MM.1S (cell line): ENCODE results near the gene ZNF774.

Experiments
- DNase-seq: peaks from one replicate; pipeline ENCODE4 v3.0.0-alpha.2; 2015
- H2AFZ ChIP-seq: fragments of 300-600 bp; sonication (generic); 2 replicates; pipeline ENCODE4 v1.6.0; 2016; ENCODE audit warnings: antibody characterized with exemption, low read length
- H3F3A ChIP-seq: fragments of 300-600 bp; sonication (generic); 2 replicates; pipeline ENCODE4 v1.6.1; 2016; ENCODE audit warnings: mild to moderate bottlenecking, antibody characterized with exemption, low read length, moderate library complexity, mixed read lengths; ENCODE audit not compliant: insufficient read depth
- H3K27ac ChIP-seq: fragments of 300-600 bp; sonication (generic); 2 replicates; pipeline ENCODE4 v1.5.1; 2016; ENCODE audit warnings: mild to moderate bottlenecking, low read length
- H3K27me3 ChIP-seq: fragments of 300-600 bp; sonication (generic); replicated peaks from 2 replicates; pipeline ENCODE4 v1.6.0; 2016; ENCODE audit warnings: low read length; ENCODE audit not compliant: insufficient read depth
- H3K36me3 ChIP-seq: fragments of 300-600 bp; sonication (generic); replicated peaks from 2 replicates; pipeline ENCODE4 v1.6.1; 2016; ENCODE audit warnings: mild to moderate bottlenecking, low read length, mixed read lengths; ENCODE audit not compliant: insufficient read depth
- H3K4me1 ChIP-seq: fragments of 300-600 bp; sonication (generic); 2 replicates; pipeline ENCODE4 v1.6.1; 2016; ENCODE audit warnings: low read length, mixed read lengths
- H3K4me2 ChIP-seq: fragments of 300-600 bp; sonication (generic); 2 replicates; pipeline ENCODE4 v1.6.0; 2016; ENCODE audit warnings: low read depth, low read length
- H3K4me3 ChIP-seq: fragments of 300-600 bp; sonication (generic); 2 replicates; pipeline ENCODE4 v1.5.1; 2016; ENCODE audit warnings: low read length, mixed read lengths
- H3K79me2 ChIP-seq: fragments of 300-600 bp; sonication (generic); 2 replicates; pipeline ENCODE4 v1.6.1; 2016; ENCODE audit warnings: mixed run types, low read length, mixed read lengths
- H3K9ac ChIP-seq: fragments of 300-600 bp; sonication (generic); 2 replicates; pipeline ENCODE4 v1.6.1; 2016; ENCODE audit warnings: low read length, mixed read lengths
- H3K9me2 ChIP-seq: fragments of 300-600 bp; sonication (generic); replicated peaks from 2 replicates; pipeline ENCODE4 v1.6.1; 2016; ENCODE audit warnings: mild to moderate bottlenecking, low read length, mixed read lengths; ENCODE audit not compliant: insufficient read depth
- H3K9me3 ChIP-seq: fragments of 300-600 bp; sonication (generic); replicated peaks from 2 replicates; pipeline ENCODE4 v1.6.1; 2016; ENCODE audit warnings: mild to moderate bottlenecking, low read length, mixed read lengths; ENCODE audit not compliant: insufficient read depth
- H4K20me1 ChIP-seq: fragments of 300-600 bp; sonication (generic); 2 replicates; pipeline ENCODE4 v1.6.1; 2016; ENCODE audit warnings: mild to moderate bottlenecking, low read length, moderate library complexity, mixed read lengths; ENCODE audit not compliant: insufficient read depth
- EZH2 ChIP-seq: fragments of 300-600 bp; sonication (generic); optimal IDR thresholded peaks from 2 replicates; pipeline ENCODE3; 2017; ENCODE audit warnings: low read depth, mild to moderate bottlenecking, antibody characterized with exemption, low read length, mixed read lengths
- EZH2phosphoT487 ChIP-seq: fragments of 300-600 bp; sonication (generic); IDR thresholded peaks from 2 replicates; pipeline ENCODE4 v1.6.1; 2018; ENCODE audit warnings: antibody characterized with exemption, low read length
- TF ChIP-seq, protein P1 (sequence below): fragments of 300-600 bp; sonication (generic); IDR thresholded peaks from 2 replicates; pipeline ENCODE4 v1.5.1; 2016; ENCODE audit warnings: antibody characterized with exemption, low read length, mixed read lengths

The ZNF774 gene

DNA sequence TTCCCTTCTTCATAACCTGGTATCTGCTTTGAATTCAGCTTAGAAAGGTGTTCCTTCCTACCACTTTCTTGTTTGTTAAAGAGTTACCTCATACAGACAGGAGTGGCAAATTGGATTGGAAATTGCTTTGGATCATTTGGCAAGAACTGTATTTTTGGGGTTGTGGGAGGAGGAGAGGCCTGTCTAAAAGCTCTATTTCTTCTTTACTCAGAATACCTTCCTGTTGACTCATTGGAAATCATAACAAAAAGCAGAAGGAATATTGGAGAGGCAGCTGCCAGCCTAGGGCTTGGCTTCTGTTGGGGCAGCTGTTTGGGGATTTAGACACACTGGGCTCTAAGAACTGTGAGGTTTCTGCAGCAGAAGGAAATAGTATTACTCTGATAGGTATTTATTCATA lies 50.1 kb downstream of the ZNF774 start:
- no peak for DNase-seq
- peaks cover 11% of the 10 kb centered on the region for H3F3A ChIP-seq
- peaks cover 23% of the 10 kb centered on the region for H3K4me1 ChIP-seq
- H3K36me3 ChIP-seq: no peaks in the 10 kb centered on the region; the same call in 1 of the 2 replicates
- no peak overlapping the region for H2AFZ ChIP-seq
- no peak overlapping the region for H3K27ac ChIP-seq
- H3K79me2 ChIP-seq: peaks cover 97% of the 10 kb centered on the region
- H3K9me2 ChIP-seq: no peaks in the 10 kb centered on the region
- TF ChIP-seq EZH2phosphoT487: no peak
- TF ChIP-seq, protein P1, sequence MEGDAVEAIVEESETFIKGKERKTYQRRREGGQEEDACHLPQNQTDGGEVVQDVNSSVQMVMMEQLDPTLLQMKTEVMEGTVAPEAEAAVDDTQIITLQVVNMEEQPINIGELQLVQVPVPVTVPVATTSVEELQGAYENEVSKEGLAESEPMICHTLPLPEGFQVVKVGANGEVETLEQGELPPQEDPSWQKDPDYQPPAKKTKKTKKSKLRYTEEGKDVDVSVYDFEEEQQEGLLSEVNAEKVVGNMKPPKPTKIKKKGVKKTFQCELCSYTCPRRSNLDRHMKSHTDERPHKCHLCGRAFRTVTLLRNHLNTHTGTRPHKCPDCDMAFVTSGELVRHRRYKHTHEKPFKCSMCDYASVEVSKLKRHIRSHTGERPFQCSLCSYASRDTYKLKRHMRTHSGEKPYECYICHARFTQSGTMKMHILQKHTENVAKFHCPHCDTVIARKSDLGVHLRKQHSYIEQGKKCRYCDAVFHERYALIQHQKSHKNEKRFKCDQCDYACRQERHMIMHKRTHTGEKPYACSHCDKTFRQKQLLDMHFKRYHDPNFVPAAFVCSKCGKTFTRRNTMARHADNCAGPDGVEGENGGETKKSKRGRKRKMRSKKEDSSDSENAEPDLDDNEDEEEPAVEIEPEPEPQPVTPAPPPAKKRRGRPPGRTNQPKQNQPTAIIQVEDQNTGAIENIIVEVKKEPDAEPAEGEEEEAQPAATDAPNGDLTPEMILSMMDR: no peak
- no peak for TF ChIP-seq EZH2
- H3K27me3 ChIP-seq: no peaks in the 10 kb centered on the region
- no peak overlapping the region for H3K9ac ChIP-seq
- no peaks in the 10 kb centered on the region for H3K9me3 ChIP-seq
- no peak overlapping the region for H3K4me2 ChIP-seq
- H3K4me3 ChIP-seq: no peak overlapping the region
- H4K20me1 ChIP-seq: no peaks in the 10 kb centered on the region

- Histone ChIP-seq H3K27ac (no peak overlapping the region), H3K9ac (no peak overlapping the region), H3K4me1 (peaks cover 23% of the 10 kb centered on the region), H3K27me3 (no peaks in the 10 kb centered on the region), H3K9me2 (no peaks in the 10 kb centered on the region), H3K4me2 (no peak overlapping the region), H3K4me3 (no peak overlapping the region), H3K36me3 (no peaks in the 10 kb centered on the region; the same call in 1 of the 2 replicates), H2AFZ (no peak overlapping the region), H3F3A (peaks cover 11% of the 10 kb centered on the region), H3K9me3 (no peaks in the 10 kb centered on the region), H4K20me1 (no peaks in the 10 kb centered on the region), H3K79me2 (peaks cover 98% of the 10 kb centered on the region)
- no peak for DNase-seq
- TF ChIP-seq EZH2: no peak
- TF ChIP-seq, protein P1: no peak
- no peak for TF ChIP-seq EZH2phosphoT487
Measured at GRCh38 chr15:90402767-90403166, 50.7 kb downstream of the ZNF774 start.

- Histone ChIP-seq H3F3A (peaks cover 6% of the 10 kb centered on the region), H3K4me2 (no peak overlapping the region), H2AFZ (no peak overlapping the region), H3K27ac (no peak overlapping the region), H3K4me1 (peaks cover 19% of the 10 kb centered on the region), H3K27me3 (no peaks in the 10 kb centered on the region), H4K20me1 (no peaks in the 10 kb centered on the region), H3K9me3 (no peaks in the 10 kb centered on the region), H3K4me3 (no peak overlapping the region), H3K9me2 (no peaks in the 10 kb centered on the region), H3K9ac (no peak overlapping the region), H3K36me3 (no peaks in the 10 kb centered on the region), H3K79me2 (peaks cover 91% of the 10 kb centered on the region)
- TF ChIP-seq, protein P1: no peak
- TF ChIP-seq EZH2 (no peak), EZH2phosphoT487 (no peak)
- no peak for DNase-seq
Measured at GRCh38 chr15:90405055-90405607, 53.0 kb downstream of the ZNF774 start.
